Colonic mucosa (tissue), 4 donors: ENCODE data around the gene ONECUT1. TPM values are rescaled to one million over a fixed set of nuclear protein-coding genes. Genes with fewer than 3 reads are reported as not detected.

ENCODE experiments used
- DNase-seq: peaks from one replicate; pipeline ENCODE4 v3.0.0-alpha.2; 2020
- H3K27ac ChIP-seq: fragments of 200-600 bp; one replicate; pipeline ENCODE4 v1.8.0; 2021
- H3K27me3 ChIP-seq: fragments of 200-600 bp; one replicate; pipeline ENCODE4 v1.8.0; 2021
- H3K36me3 ChIP-seq: fragments of 200-600 bp; one replicate; pipeline ENCODE4 v1.8.0; 2021
- H3K4me1 ChIP-seq: fragments of 200-600 bp; one replicate; pipeline ENCODE4 v1.8.0; 2021; ENCODE audit warnings: mild to moderate bottlenecking
- H3K4me3 ChIP-seq: fragments of 200-600 bp; one replicate; pipeline ENCODE4 v1.8.0; 2021
- H3K9ac ChIP-seq, 2 donors: one replicate each; pipeline ENCODE4 v1.7.0; 2013; ENCODE audit warnings: control low read depth in 2 of 2, low read depth in 2 of 2, low read length in 2 of 2
- H3K9me3 ChIP-seq: fragments of 200-600 bp; one replicate; pipeline ENCODE4 v1.8.0; 2021
- CTCF ChIP-seq: fragments of 200-600 bp; IDR thresholded peaks from one replicate; pipeline ENCODE4 v1.8.0; 2022; ENCODE audit warnings: antibody characterized with exemption, mild to moderate bottlenecking
- intact Hi-C: fragments of 100-400 bp; cut with DNase I; formaldehyde crosslinking; loops from one replicate; pipeline ENCODE4 v1.14.1; 2022
- total RNA-seq, 2 donors: library from RNA; stranded (reverse); fragmentation: NEBNext Ultra II Directional in 1 of 2; extraction: Animal tissue kit (Norgen Biotek cat#: 25700) in 1 of 2; gene quantifications; one replicate each; pipeline ENCODE4 v1.2.1, GENCODE V29; 2021
- donor health status: healthy.
- donor health status: DM: no; HTN: no; CAD: no.
- donor health status: DM: no; HTN: no; CAD: no.

ONECUT1 gene
- total RNA-seq, 2 donors from 2014 or later = 0.64 TPM; not detected in 1

GRCh38 chr15:52709187-52709981 lies 80.8 kb downstream of the ONECUT1 start:
- Histone ChIP-seq H3K27ac (no peak overlapping the region), H3K4me1 (peaks cover 3% of the 10 kb centered on the region), H3K36me3 (no peaks in the 10 kb centered on the region), H3K4me3 (no peak overlapping the region), H3K27me3 (no peaks in the 10 kb centered on the region), H3K9me3 (no peaks in the 10 kb centered on the region), H3K9ac (no peak overlapping the region)
- TF ChIP-seq CTCF = no peak
- intact Hi-C loops = no loop called here
- peak; percentile 82 for DNase-seq

Other genes with a start within 250 kb of the ONECUT1 start
- 100 to 1,000 TPM in 1 of 2 donors, 10 to 100 TPM in 1; 72.2 to 116 TPM for gene ARPP19, start 221.3 kb downstream of the ONECUT1 start, total RNA-seq
- gene ATOSA, start 110.9 kb downstream of the ONECUT1 start, total RNA-seq = 10 to 100 TPM; 29.6 to 34.5 TPM